ENCODE data around the gene TSPAN2.
"Not testable (repeated sequence)": the region's sequence is repeated elsewhere in the genome, so short reads cannot be mapped to it uniquely, and the experiment has no call there.

GRCh38 chr1:115019549-115019948 is 69.8 kb downstream of the TSPAN2 start:
- not testable (repeated sequence) for TF ChIP-seq RCOR1 (IDR thresholded peaks at IDR 0.05; ENCODE audit: low read depth, low read length); USF2 (IDR thresholded peaks at IDR 0.05); REST (IDR thresholded peaks at IDR 0.05); CTCF (IDR thresholded peaks at IDR 0.05); CEBPB (IDR thresholded peaks at IDR 0.05); MAZ (IDR thresholded peaks at IDR 0.05; ENCODE audit: borderline replicate concordance, low read depth, low read length); JUN (IDR thresholded peaks at IDR 0.05)
